HFFc6 (cell line): Measurements from ENCODE around the gene RRP1. TPM values are rescaled to one million over a fixed set of nuclear protein-coding genes. Genes with fewer than 3 reads are reported as not detected.

Experiments used
- DNase-seq: peaks from one replicate; pipeline ENCODE4 v3.0.0-alpha.2; 2018
- H3K27ac Mint-ChIP-seq: 2 replicates; pipeline ENCODE4 v1.8.0; 2020; ENCODE audit warnings: mild to moderate bottlenecking, mixed read lengths
- H3K27me3 Mint-ChIP-seq: 2 replicates; pipeline ENCODE4 v1.8.0; 2021; ENCODE audit warnings: mild to moderate bottlenecking, moderate library complexity, mixed read lengths; ENCODE audit not compliant: insufficient read depth
- H3K36me3 Mint-ChIP-seq: 2 replicates; pipeline ENCODE4 v1.8.0; 2021; ENCODE audit warnings: low read depth, mixed read lengths
- H3K4me1 Mint-ChIP-seq: 2 replicates; pipeline ENCODE4 v1.8.0; 2020; ENCODE audit warnings: low read depth, mixed read lengths
- H3K4me3 Mint-ChIP-seq: 2 replicates; pipeline ENCODE4 v1.8.0; 2020; ENCODE audit warnings: mild to moderate bottlenecking, moderate library complexity, mixed read lengths
- H3K9me3 Mint-ChIP-seq: 2 replicates; pipeline ENCODE4 v1.8.0; 2020; ENCODE audit warnings: mild to moderate bottlenecking, mixed read lengths
- CTCF ChIP-seq: fragments of 200-600 bp; sonication (generic); IDR thresholded peaks from 2 replicates; pipeline ENCODE4 v1.5.0; 2021; ENCODE audit warnings: antibody characterized with exemption, mild to moderate bottlenecking
- total RNA-seq, 6 experiments: library from RNA; stranded (reverse); fragmentation: NEBNext Ultra II Directional; extraction: Animal tissue kit (Norgen Biotek cat#: 25700); gene quantifications; 2 replicates in 1 of 6; 3 replicates in 5 of 6; pipeline ENCODE4 v1.2.3, GENCODE V29; 2021

RRP1 gene
- total RNA-seq, 6 experiments from 2014 or later: 19.9 to 24.8 (median 23.0) TPM

GRCh38 chr21:43794857-43795256 is 5.5 kb downstream of the RRP1 start:
- Mint-ChIP-seq H3K36me3 (peaks cover 27% of the 10 kb centered on the region), H3K9me3 (no peaks in the 10 kb centered on the region), H3K4me1 (peaks cover 18% of the 10 kb centered on the region; the same call in 1 of the 2 replicates), H3K27me3 (no peaks in the 10 kb centered on the region; the same call in 1 of the 2 replicates), H3K27ac (no peak overlapping the region), H3K4me3 (no peak overlapping the region)
- DNase-seq: no peak
- no peak for TF ChIP-seq CTCF

- no peaks in the 10 kb centered on the region; the same call in 1 of the 2 replicates for H3K4me1 Mint-ChIP-seq
- H3K27ac Mint-ChIP-seq: no peak overlapping the region
- DNase-seq: no peak
- no peak overlapping the region for H3K4me3 Mint-ChIP-seq
- peaks cover 25% of the 10 kb centered on the region for H3K36me3 Mint-ChIP-seq
- no peak for TF ChIP-seq CTCF
- H3K27me3 Mint-ChIP-seq: no peaks in the 10 kb centered on the region; the same call in 1 of the 2 replicates
- no peaks in the 10 kb centered on the region for H3K9me3 Mint-ChIP-seq
Measured at GRCh38 chr21:43797415-43797814, 8.0 kb downstream of the RRP1 start.

- no peak overlapping the region for H3K4me3 Mint-ChIP-seq
- no peak for TF ChIP-seq CTCF
- H3K36me3 Mint-ChIP-seq: peaks cover 30% of the 10 kb centered on the region
- DNase-seq: no peak
- H3K4me1 Mint-ChIP-seq: no peaks in the 10 kb centered on the region
- H3K9me3 Mint-ChIP-seq: no peaks in the 10 kb centered on the region
- no peaks in the 10 kb centered on the region; the same call in 1 of the 2 replicates for H3K27me3 Mint-ChIP-seq
- no peak overlapping the region for H3K27ac Mint-ChIP-seq
Measured at GRCh38 chr21:43797925-43798715, 8.7 kb downstream of the RRP1 start.

- Mint-ChIP-seq H3K27me3 (no peaks in the 10 kb centered on the region; the same call in 1 of the 2 replicates), H3K9me3 (no peaks in the 10 kb centered on the region), H3K4me3 (no peak overlapping the region), H3K36me3 (peaks cover 32% of the 10 kb centered on the region), H3K27ac (no peak overlapping the region), H3K4me1 (no peaks in the 10 kb centered on the region)
- DNase-seq: no peak
- TF ChIP-seq CTCF: no peak
Measured at GRCh38 chr21:43799301-43799840, 10.0 kb downstream of the RRP1 start.

- no peak for TF ChIP-seq CTCF
- H3K27ac Mint-ChIP-seq: no peak overlapping the region
- H3K27me3 Mint-ChIP-seq: no peaks in the 10 kb centered on the region; the same call in 1 of the 2 replicates
- no peaks in the 10 kb centered on the region for H3K9me3 Mint-ChIP-seq
- DNase-seq: no peak
- no peak overlapping the region for H3K4me3 Mint-ChIP-seq
- peaks cover 32% of the 10 kb centered on the region for H3K36me3 Mint-ChIP-seq
- H3K4me1 Mint-ChIP-seq: no peaks in the 10 kb centered on the region
Measured at GRCh38 chr21:43800124-43800523, 10.7 kb downstream of the RRP1 start.
